Activated CD4-positive, alpha-beta memory T cell treated with anti-CD3 and anti-CD28 coated beads, Interleukin-2, amount 10 ng/mL, durations not matched to agents 7 days and 5 days (primary cell): ENCODE data around the gene PLA2G4B. TPM values are rescaled to one million over a fixed set of nuclear protein-coding genes. Genes with fewer than 3 reads are reported as not detected.
A peak's percentile ranks its signal among the peaks of the same experiment; 100 is the strongest.

ENCODE experiments used
- CTCF ChIA-PET: fragments of 350-600 bp; sonication (Branson Sonifier 250); formaldehyde crosslinking; loops from one replicate; lab custom pipeline; 2021; ENCODE audit warnings: antibody characterized with exemption, inconsistent platforms; lab: Charles Lee
- POLR2A ChIA-PET: fragments of 350-600 bp; sonication (Branson Sonifier 250); formaldehyde crosslinking; loops from one replicate; lab custom pipeline; 2021; ENCODE audit warnings: antibody characterized with exemption; lab: Charles Lee
- DNase-seq: peaks from one replicate; pipeline ENCODE4 v3.0.0-alpha.2; 2020
- H3K27ac Mint-ChIP-seq: one replicate; pipeline ENCODE4 v1.8.0; 2021; ENCODE audit warnings: mild to moderate bottlenecking, mixed read lengths
- H3K27me3 Mint-ChIP-seq: one replicate; pipeline ENCODE4 v1.8.0; 2021; ENCODE audit warnings: mixed read lengths
- H3K36me3 Mint-ChIP-seq: one replicate; pipeline ENCODE4 v1.8.0; 2021; ENCODE audit warnings: low read depth, mixed read lengths
- H3K4me1 Mint-ChIP-seq: one replicate; pipeline ENCODE4 v1.8.0; 2021; ENCODE audit warnings: mixed read lengths
- H3K4me3 Mint-ChIP-seq: one replicate; pipeline ENCODE4 v1.8.0; 2021; ENCODE audit warnings: mild to moderate bottlenecking, mixed read lengths
- H3K9me3 Mint-ChIP-seq: one replicate; pipeline ENCODE4 v1.8.0; 2021; ENCODE audit warnings: mixed read lengths
- total RNA-seq, 2 experiments: library from RNA; stranded (reverse); gene quantifications; one replicate each; pipeline ENCODE4 v1.2.3, GENCODE V29; 2021

PLA2G4B gene
- total RNA-seq, 2 experiments from 2014 or later = 6.0 to 6.8 TPM

DNA sequence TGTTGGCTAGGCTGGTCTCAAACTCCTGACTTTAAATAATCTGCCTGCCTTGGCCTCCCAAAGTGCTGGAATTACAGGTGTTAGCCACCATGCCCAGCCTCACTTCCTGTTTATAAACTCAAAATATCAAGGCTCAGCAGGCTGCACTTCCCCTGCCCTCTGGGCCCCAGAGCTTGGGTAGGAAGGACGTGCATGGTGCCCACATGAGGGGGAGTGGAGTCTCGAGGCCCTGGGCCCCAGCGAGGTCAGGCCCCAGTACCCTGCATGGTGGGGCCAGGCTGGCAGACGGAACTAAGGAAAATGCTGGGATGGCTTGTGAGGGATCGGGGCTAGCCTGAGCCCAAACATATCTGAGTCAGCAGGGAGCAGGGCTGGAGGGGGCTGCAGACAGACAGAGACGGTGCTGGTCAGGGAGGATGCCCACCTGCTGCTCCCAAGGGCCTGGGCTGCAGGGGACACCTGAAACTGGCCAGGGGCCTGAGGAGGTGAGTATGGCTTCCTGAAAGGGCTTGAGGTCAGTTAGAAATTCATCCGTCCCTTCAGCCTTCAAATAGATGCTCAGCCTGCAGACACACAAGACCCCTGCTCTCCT is 50.1 kb downstream of the PLA2G4B start:
- peak; percentile 33 for DNase-seq
- ChIA-PET CTCF (interaction anchor here (1.1 kb wide), 1 partner anchor 114 kb away, joined by 5 read pairs; the partner anchor contains the start of gene MAPKBP1), POLR2A (interaction anchor here (2.1 kb wide), 1 partner anchor 77 kb away, joined by 5 read pairs; no protein-coding TSS in a partner anchor)
- Mint-ChIP-seq H3K4me1 (peaks cover 40% of the 10 kb centered on the region), H3K9me3 (no peaks in the 10 kb centered on the region), H3K27ac (peak overlapping the region; percentile 59), H3K4me3 (no peak overlapping the region), H3K36me3 (peaks cover 10% of the 10 kb centered on the region), H3K27me3 (no peaks in the 10 kb centered on the region)

DNA sequence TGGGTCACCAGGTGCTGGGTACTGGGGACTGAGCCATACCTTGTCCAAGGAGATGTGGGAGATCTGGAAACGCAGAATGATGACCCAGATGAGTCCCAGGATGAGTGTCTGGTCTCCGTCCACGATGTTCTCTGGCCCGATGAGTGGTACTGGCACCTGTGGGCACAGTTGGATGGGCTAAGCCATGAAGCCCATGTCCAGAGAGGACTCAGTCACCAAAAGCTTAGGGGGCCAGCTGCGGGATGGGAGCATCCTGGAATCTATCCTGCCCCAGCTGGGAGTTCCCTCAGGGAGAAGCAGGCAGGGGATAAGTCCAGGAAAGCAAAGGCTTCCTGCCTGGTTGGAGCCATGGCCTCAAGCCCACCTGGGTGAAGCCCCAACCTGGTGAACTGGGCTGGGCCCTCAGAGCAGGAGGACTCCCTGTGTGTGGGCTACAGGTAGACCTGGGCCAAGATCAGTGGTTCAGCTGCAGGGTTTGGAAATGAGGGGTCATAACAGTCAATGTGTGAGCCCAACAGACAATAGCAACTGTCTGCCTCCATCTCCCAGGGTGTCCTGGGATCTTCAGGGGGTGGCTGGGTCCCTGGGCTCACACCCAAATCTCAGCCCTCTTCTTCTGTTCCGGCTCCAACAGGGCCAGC is 51.5 kb downstream of the PLA2G4B start:
- peaks cover 10% of the 10 kb centered on the region for H3K36me3 Mint-ChIP-seq
- no peak overlapping the region for H3K27ac Mint-ChIP-seq
- no peaks in the 10 kb centered on the region for H3K27me3 Mint-ChIP-seq
- H3K4me3 Mint-ChIP-seq = no peak overlapping the region
- CTCF ChIA-PET = no interaction called here
- POLR2A ChIA-PET = interaction anchor here (2.1 kb wide), 1 partner anchor 79 kb away, joined by 5 read pairs; no protein-coding TSS in a partner anchor
- peaks cover 52% of the 10 kb centered on the region for H3K4me1 Mint-ChIP-seq
- H3K9me3 Mint-ChIP-seq = no peaks in the 10 kb centered on the region
- DNase-seq = no peak

DNA sequence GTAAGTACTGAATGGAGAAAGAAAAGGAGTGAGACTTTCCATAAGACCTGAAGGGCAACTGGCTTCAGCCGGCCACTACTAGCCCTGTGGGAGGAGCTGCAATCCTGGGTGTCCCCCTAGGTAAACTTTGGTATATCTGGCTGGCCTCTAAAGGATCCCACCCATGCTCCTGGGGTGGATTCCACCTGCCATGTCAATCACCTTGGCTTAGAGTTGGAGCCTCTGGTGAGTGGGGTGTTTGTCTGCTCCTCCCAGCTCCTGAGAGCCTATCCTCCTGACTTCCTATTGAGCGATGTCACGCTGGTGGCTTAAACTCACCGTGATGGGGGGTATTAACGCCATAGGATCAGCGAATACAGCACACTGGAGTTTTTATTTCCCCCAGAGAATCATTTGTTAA is 52.6 kb downstream of the PLA2G4B start:
- ChIA-PET POLR2A (no interaction called here), CTCF (no interaction called here)
- peaks cover 16% of the 10 kb centered on the region for H3K36me3 Mint-ChIP-seq
- H3K27me3 Mint-ChIP-seq = no peaks in the 10 kb centered on the region
- no peak for DNase-seq
- H3K4me1 Mint-ChIP-seq = peaks cover 62% of the 10 kb centered on the region
- no peak overlapping the region for H3K27ac Mint-ChIP-seq
- no peaks in the 10 kb centered on the region for H3K9me3 Mint-ChIP-seq
- H3K4me3 Mint-ChIP-seq = no peak overlapping the region

DNA sequence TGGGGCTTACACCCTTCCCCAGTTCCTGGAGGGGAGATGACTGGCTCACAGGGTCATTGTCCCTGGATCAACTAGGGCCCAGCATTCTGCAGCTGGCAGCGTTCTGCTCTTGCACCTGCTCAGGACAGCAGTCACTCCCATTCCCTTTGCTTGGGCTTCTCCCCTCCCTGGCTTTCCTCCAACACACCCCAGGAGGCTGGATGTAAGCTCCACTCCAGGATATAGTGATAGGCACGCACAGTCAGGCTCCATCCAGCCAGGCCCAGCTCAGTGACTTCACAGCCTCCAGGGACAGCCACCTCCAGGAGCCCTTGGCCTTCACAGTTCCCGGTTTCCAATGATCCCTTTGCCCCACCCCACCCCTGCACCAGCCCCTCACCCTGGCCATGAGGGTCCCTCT is 53.3 kb downstream of the PLA2G4B start:
- Mint-ChIP-seq H3K27ac (no peak overlapping the region), H3K4me1 (peaks cover 67% of the 10 kb centered on the region), H3K9me3 (no peaks in the 10 kb centered on the region), H3K4me3 (no peak overlapping the region), H3K36me3 (peaks cover 18% of the 10 kb centered on the region), H3K27me3 (no peaks in the 10 kb centered on the region)
- ChIA-PET CTCF (interaction anchor here (2.1 to 2.2 kb wide), 3 partner anchors 10 to 118 kb away, joined by 5 to 16 read pairs (median 12); partner anchors contain the start of gene MAPKBP1), POLR2A (interaction anchor here (0.9 to 1.7 kb wide), 2 partner anchors 22 to 45 kb away, joined by 4 to 9 read pairs; no protein-coding TSS in a partner anchor)
- no peak for DNase-seq

DNA sequence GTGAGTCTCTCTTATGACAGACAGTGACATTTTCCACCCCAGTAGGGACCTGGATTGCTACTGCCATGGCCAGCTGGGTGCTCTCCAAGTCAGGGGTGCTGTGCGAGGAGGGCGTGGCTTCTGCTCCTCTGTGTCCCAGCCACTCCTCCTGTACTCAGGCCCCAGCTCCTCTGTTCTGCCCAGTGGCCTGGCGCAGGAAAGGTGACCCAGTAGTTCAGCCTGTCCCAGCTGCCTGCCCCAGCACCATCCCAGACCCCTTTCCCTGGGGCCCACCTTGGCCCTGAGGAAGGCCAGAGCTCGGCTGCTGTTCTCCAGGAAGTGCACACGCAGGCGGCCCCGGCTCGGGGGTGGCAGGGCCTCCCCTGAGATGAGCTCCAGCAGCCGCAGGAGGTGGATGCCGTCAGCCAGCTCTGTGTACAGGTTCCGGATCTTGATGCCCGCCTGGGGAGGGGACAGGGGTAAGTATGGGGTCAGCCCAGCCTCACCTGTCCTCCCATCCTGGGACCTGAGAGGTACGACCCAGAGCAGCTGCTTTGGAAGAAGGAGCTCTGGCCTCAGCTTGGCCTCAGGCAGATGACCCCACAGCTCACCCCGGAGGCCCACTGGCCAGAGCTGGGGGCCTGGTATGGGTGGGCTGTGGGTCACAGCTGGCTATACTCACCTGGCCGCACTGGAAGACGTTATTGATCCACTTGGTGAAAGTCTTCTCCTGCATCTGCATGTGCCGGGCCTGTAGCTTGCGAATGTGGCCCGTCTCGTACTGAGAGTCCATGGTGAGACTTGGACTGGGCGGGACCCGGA is 54.2 kb downstream of the PLA2G4B start:
- peaks cover 68% of the 10 kb centered on the region for H3K4me1 Mint-ChIP-seq
- H3K27ac Mint-ChIP-seq = peak overlapping the region; percentile 75
- peak; percentile 28 for DNase-seq
- H3K27me3 Mint-ChIP-seq = no peaks in the 10 kb centered on the region
- peaks cover 26% of the 10 kb centered on the region for H3K36me3 Mint-ChIP-seq
- CTCF ChIA-PET = interaction anchor here (1.6 to 2.2 kb wide), 4 partner anchors 10 to 119 kb away, joined by 5 to 16 read pairs (median 8); partner anchors contain the start of gene MAPKBP1
- no peaks in the 10 kb centered on the region for H3K9me3 Mint-ChIP-seq
- peak overlapping the region; percentile 48 for H3K4me3 Mint-ChIP-seq
- POLR2A ChIA-PET = interaction anchor here (0.7 to 1.7 kb wide), 5 partner anchors 12 to 44 kb away, joined by 3 to 9 read pairs (median 4); no protein-coding TSS in a partner anchor

DNA sequence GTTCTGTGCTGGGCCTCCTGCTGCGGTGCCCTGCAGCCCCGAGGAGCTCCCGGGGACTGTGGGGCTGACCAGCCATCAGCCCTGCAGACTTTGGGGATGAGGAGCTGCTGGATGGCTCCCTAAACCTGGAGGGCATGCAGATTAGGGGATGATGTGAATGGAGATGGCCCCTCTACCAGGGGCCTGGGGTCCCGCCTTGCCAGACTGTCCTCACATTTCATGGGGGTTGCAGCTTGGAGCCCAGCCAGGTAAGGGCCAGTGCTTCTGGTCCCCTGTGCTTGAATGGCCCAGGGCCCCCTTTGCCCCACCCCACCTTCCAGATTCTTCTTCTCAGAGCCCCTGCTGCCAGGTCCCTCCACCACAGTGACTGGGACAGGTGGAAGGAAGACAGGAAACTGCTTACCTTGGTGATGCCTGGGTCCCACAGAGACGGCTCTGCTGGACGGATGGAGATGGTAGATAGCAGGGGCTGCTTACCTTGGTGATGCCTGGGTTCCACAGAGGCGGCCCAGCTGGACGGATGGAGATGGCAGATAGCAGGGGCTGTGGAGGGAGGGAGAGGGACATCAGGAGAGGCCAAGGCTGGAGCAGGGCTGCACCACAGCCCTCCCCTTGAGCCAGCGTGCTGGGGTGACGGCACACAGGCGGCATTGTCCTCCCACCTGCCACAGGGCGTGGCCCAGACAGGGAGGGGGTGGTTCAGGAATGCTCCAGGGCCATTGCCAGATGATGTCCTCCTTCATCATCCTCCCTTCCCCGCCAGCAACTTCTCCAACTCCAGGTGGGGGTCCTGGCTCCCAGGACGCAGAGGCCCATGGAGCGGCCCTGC is 55.0 kb downstream of the PLA2G4B start, which contains the start of gene SPTBN5:
SPTBN5 (minus strand) TSS at position 632 of the 829 bp plus-strand sequence; CDS start at position 76, 556 bp downstream.
- peaks cover 23% of the 10 kb centered on the region for H3K36me3 Mint-ChIP-seq
- peak within 1 kb of the TSS; percentile 54 for H3K4me3 Mint-ChIP-seq
- no peak for DNase-seq
- peak within 1 kb of the TSS; percentile 94 for H3K27ac Mint-ChIP-seq
- H3K4me1 Mint-ChIP-seq = peaks cover 61% of the 10 kb centered on the region
- no peaks in the 10 kb centered on the region for H3K9me3 Mint-ChIP-seq
- ChIA-PET POLR2A (interaction anchor here (0.7 to 2.5 kb wide), 8 partner anchors 11 to 119 kb away, joined by 3 to 28 read pairs (median 10); partner anchors contain the start of gene MAPKBP1), CTCF (interaction anchor here (0.6 to 2.5 kb wide), 7 partner anchors 9 to 191 kb away, joined by 3 to 43 read pairs (median 12); partner anchors contain the start of gene MAPKBP1)
- H3K27me3 Mint-ChIP-seq = no peaks in the 10 kb centered on the region

DNA sequence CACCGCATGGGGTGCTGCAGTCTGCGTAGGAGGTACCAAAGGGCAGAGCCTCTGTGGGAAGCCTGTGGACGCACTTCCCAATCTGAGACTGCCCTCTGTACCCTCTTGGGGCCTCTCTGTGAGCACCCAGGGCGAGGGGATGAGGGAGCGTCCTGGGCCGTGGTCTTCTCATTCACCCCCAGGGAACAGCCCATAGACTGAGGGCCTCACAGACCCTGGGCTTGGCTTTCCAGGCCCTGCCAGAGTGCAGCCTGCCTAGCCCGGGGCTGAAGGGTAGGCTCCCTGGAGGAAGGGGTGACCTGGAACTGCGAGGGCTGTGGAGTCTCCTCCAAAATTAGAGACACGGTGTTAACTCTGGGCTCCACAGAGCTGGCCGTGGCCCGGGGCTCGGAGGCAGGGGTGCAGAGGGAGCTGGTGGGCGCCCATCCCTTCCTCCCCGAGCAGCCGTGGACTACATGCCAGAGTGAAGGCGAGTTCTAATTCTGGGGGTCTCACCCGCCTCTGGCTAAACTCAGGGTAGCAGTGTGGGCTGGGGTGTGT is 55.7 kb downstream of the PLA2G4B start:
- H3K4me1 Mint-ChIP-seq = peaks cover 54% of the 10 kb centered on the region

DNA sequence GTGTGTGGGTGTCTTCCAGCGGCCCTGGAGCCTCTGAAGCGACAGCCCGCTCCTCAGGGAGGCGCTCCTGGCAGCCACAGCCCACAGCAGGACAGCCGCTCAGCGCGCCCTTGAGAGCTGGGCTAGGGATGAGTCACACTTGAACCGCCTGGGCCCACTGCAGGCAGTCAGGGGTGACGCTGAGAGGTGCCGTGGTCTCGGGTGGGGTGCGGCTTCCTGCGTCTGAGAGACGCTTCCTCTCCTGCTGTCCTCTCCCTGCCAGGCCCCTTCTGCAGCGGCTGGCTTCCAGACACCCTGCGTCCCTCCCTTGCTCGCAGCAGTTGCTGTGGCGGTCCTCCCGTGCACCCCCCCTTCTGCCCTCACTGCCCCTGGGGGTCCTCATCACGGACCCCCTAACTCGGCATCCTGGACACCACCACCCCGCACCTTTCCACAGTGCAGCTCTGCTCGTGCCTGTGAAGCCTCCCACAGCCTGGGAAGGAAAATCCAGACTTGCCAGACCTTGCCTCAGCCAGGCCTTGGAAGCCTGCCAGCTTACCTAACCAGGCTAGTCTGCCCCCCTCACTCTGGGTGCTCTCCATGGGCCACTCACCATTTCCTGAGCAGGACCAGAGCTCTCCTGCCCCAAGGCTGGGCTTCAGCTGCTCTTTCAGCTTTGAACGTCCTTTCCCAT is 56.3 kb downstream of the PLA2G4B start:
- POLR2A ChIA-PET = interaction anchor here (0.6 to 2.5 kb wide), 14 partner anchors 9 to 402 kb away, joined by 3 to 28 read pairs (median 4); partner anchors contain the start of genes EHD4, GANC, ITPKA and MAPKBP1
- H3K4me1 Mint-ChIP-seq = peaks cover 48% of the 10 kb centered on the region

More for the DNA sequence above, 55.7 kb downstream of the PLA2G4B start:
- ChIA-PET POLR2A (interaction anchor here (0.6 to 2.5 kb wide), 11 partner anchors 10 to 401 kb away, joined by 3 to 28 read pairs (median 6); partner anchors contain the start of genes ITPKA, MAPKBP1 and RPAP1), CTCF (interaction anchor here (0.6 to 2.5 kb wide), 6 partner anchors 10 to 190 kb away, joined by 3 to 43 read pairs (median 10); partner anchors contain the start of gene MAPKBP1)
- peak overlapping the region; percentile 54 for H3K4me3 Mint-ChIP-seq
- H3K27ac Mint-ChIP-seq = peak overlapping the region; percentile 94
- DNase-seq = no peak
- no peaks in the 10 kb centered on the region for H3K27me3 Mint-ChIP-seq
- H3K9me3 Mint-ChIP-seq = no peaks in the 10 kb centered on the region
- H3K36me3 Mint-ChIP-seq = peaks cover 25% of the 10 kb centered on the region

DNA sequence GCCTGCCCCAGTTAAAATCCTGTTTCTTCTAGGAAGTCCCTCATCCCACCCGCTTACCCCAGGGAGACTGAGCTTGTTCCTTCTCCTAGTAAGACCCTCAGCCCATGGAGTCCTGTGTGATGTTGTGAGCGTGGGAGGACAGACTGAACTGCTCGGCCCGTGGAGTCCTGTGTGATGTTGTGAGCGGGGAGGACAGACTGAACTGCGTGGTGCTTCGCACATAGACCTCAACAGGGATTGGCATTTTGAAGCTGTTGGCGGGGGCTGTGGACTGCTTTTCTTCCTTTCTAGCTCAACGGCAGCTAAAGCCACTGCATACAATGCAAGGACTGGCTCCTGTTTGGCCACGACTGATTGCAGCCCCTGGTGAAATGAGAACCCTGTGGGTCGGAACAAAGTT is 56.8 kb downstream of the PLA2G4B start:
- Mint-ChIP-seq H3K4me1 (peaks cover 51% of the 10 kb centered on the region), H3K4me3 (peak overlapping the region; percentile 54), H3K27me3 (no peaks in the 10 kb centered on the region), H3K36me3 (peaks cover 21% of the 10 kb centered on the region), H3K27ac (peak overlapping the region; percentile 94), H3K9me3 (no peaks in the 10 kb centered on the region)
- ChIA-PET CTCF (interaction anchor here (0.7 to 2.5 kb wide), 7 partner anchors 9 to 123 kb away, joined by 3 to 43 read pairs (median 4); partner anchors contain the start of gene MAPKBP1), POLR2A (interaction anchor here (0.6 to 2.5 kb wide), 13 partner anchors 9 to 403 kb away, joined by 3 to 28 read pairs (median 4); partner anchors contain the start of genes EHD4, GANC, ITPKA and MAPKBP1)
- DNase-seq = no peak

More for the DNA sequence above, 56.3 kb downstream of the PLA2G4B start:
- Mint-ChIP-seq H3K27ac (peak overlapping the region; percentile 94), H3K4me3 (peak overlapping the region; percentile 54), H3K9me3 (no peaks in the 10 kb centered on the region), H3K27me3 (no peaks in the 10 kb centered on the region), H3K36me3 (peaks cover 21% of the 10 kb centered on the region)
- DNase-seq = peak; percentile 92
- CTCF ChIA-PET = interaction anchor here (0.7 to 2.5 kb wide), 9 partner anchors 9 to 122 kb away, joined by 3 to 43 read pairs (median 4); partner anchors contain the start of gene MAPKBP1

DNA sequence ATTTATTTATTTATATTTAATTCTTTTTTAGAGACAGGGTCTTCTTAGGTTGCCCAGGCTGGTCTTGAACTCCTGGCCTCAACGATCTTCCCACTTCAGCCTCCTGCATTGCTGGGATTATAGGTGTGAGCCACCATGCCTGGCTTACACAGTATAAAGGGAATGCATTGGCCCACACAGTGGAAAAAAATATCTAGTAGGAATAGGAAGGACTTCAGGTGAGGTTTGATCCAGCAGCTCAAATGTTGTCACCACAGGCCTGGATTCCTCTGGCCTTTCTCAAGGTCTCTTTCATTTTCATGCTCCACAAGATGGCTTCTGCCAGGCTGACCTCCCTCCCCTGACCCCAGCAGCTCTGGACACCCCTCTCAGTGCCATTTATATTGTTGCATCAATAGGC is 57.3 kb downstream of the PLA2G4B start:
- ChIA-PET CTCF (interaction anchor here (1.2 to 2.5 kb wide), 5 partner anchors 8 to 123 kb away, joined by 4 to 43 read pairs (median 17); partner anchors contain the start of gene MAPKBP1), POLR2A (interaction anchor here (1.3 to 2.5 kb wide), 7 partner anchors 8 to 377 kb away, joined by 3 to 28 read pairs (median 10); partner anchors contain the start of genes GANC, MAPKBP1 and TMEM87A)
- no peak for DNase-seq
- H3K27ac Mint-ChIP-seq = peak overlapping the region; percentile 75
- H3K9me3 Mint-ChIP-seq = no peaks in the 10 kb centered on the region
- H3K36me3 Mint-ChIP-seq = peaks cover 25% of the 10 kb centered on the region
- H3K27me3 Mint-ChIP-seq = no peaks in the 10 kb centered on the region
- peaks cover 51% of the 10 kb centered on the region for H3K4me1 Mint-ChIP-seq
- H3K4me3 Mint-ChIP-seq = no peak overlapping the region
